SK-N-MC (cell line): ENCODE results near the gene TTLL7.

Source experiments
- EZH2 ChIP-seq: fragments of 200-600 bp; sonication (generic); IDR thresholded peaks from one replicate; pipeline ENCODE4 v1.6.1; 2017; ENCODE audit warnings: antibody characterized with exemption
- POLR2AphosphoS5 ChIP-seq: IDR thresholded peaks from 2 replicates; pipeline ENCODE4 v1.6.1; 2012; ENCODE audit warnings: mild to moderate bottlenecking, low read depth, low read length, borderline replicate concordance

DNA sequence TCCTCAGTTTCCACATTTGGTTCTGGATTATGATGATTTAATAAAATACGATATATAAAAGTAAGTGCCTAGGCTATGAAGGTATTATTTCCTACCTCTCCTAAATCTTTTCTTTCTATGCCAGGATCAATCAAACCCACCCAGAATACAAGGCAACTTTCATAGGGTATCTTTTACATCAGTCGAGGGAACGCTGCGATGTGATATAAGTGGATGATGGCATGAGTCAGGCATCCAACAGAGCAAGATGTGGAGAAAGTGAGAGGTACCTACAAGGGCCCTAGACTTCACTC lies 781 bp downstream of the TTLL7 start:
- no peak for TF ChIP-seq POLR2AphosphoS5
- no peak for TF ChIP-seq EZH2
